ELR (cell line): ENCODE results near the gene ALOXE3.

Experiments used
- DNase-seq: peaks from one replicate; pipeline ENCODE4 v3.0.0-alpha.2; 2015; ENCODE audit warnings: low read depth

Gene ALOXE3

GRCh38 chr17:8142158-8142886 lies 24.0 kb upstream of the ALOXE3 start:
- no peak for DNase-seq

DNA sequence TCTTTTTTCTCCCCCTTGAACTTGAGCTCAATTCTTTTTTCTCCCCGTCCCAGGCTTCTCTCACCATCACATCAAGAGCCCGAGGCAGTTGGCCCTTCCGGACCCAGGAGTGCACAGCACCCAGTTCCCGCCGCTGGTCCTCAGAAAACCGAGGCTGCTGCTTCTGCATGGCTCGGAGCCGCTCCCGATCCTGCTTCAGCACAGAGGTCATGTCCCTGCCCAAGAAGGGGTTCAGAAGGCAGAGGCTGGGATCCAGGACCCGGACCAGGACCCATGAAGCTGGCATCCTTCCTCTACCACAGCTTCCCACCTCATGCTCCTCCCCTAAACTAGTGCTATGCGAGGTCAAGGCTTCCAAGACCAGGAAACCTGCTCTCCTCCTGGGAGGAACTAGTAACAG lies 23.4 kb upstream of the ALOXE3 start:
- DNase-seq, result no peak

- DNase-seq, result no peak
These were observed 22.7 kb upstream of the ALOXE3 start for GRCh38 chr17:8141045-8141444.

- no peak for DNase-seq
These were observed 22.0 kb upstream of the ALOXE3 start for GRCh38 chr17:8140065-8141029.

GRCh38 chr17:8138672-8139371 lies 20.5 kb upstream of the ALOXE3 start:
- DNase-seq, result peak; percentile 99

GRCh38 chr17:8138374-8138671 lies 20.0 kb upstream of the ALOXE3 start:
- DNase-seq, result no peak

DNA sequence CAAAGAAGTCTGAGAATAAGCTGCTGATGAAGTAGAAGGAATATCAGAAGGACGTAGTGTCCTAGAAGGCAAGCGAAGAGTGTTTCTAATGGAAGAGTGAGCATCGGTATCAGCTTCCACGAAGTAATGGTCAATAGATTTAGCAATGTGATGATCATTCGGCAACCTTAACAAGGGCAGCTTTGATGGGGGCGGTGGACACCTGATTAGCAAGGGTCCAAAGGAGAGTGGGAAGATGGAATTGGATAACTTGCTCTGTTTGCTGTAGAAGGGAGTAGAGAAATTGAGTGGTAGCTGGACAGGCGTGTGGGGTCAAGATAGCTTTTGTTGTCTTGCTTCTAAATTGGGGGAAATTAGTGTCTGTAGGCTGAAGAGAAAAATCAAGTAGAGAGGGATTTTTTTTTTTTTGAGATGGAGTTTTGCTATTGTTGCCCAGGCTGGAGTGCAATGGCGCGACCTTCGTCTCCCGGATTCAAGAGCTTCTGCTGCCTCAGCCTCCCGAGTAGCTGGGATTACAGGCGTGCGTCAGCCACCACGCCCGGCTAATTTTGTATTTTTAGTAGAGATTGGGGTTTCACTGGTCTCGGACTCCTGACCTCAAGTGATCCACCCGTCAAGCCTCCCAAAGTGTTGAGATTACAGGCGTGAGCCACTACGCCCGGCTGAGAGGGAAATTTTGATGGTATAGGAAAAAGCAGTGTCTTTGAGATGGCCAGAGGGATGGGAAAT lies 19.5 kb upstream of the ALOXE3 start:
- peak; percentile 20 for DNase-seq

DNA sequence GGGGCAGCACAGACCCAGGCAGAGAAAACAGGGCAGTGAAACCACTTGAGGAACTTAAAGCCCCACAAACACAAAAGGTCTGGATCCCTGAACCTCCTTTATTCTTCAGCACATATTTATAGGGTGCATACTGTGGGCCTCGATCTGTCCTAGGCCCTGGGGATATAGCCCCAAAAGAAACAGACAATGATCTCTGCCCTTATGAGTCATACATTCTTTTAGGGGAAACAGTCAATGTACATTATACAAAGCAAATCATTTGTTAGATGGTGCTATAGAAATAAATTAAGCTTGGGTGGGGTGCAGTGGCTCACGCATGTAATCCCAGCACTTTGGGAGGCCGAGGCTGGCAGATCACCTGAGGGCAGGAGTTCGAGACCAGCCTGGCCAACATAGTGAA lies 15.6 kb upstream of the ALOXE3 start:
- DNase-seq, result peak; percentile 67

- DNase-seq, result no peak
These were observed 15.1 kb upstream of the ALOXE3 start for GRCh38 chr17:8133399-8133798.

GRCh38 chr17:8131844-8132441 lies 13.6 kb upstream of the ALOXE3 start:
- peak; percentile 84 for DNase-seq

- DNase-seq, result no peak
These were observed 9.9 kb upstream of the ALOXE3 start for GRCh38 chr17:8128125-8128784.

DNA sequence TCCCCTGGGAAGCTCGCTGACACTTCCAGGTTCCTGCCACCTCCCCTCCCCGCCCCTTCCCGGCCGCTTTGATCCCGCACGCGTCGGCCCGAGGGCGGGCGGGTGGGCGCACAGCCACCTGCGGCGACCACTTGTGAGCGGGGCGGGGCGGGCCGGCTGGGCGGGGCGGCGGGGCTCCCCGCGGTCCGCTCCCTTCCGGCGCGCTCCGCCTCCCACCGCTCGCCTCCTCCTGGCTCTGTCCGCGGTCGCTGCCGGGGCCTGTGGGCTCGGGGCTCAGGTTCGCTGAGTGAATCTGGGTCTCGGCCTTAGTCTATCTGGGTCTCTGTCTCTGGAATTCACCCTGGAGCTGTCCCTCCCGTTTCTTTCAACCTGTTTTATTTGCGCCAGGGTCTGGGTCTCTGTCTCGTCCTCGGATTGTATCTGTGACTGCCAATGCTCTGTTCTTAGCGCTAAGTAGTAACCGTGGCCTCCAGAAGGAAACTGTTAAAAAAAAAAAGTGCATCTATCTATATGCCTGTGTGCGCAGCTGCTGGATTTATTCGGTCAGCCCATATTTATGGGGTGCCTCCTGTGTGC lies 8.3 kb upstream of the ALOXE3 start:
- DNase-seq, result peak; percentile 69

DNA sequence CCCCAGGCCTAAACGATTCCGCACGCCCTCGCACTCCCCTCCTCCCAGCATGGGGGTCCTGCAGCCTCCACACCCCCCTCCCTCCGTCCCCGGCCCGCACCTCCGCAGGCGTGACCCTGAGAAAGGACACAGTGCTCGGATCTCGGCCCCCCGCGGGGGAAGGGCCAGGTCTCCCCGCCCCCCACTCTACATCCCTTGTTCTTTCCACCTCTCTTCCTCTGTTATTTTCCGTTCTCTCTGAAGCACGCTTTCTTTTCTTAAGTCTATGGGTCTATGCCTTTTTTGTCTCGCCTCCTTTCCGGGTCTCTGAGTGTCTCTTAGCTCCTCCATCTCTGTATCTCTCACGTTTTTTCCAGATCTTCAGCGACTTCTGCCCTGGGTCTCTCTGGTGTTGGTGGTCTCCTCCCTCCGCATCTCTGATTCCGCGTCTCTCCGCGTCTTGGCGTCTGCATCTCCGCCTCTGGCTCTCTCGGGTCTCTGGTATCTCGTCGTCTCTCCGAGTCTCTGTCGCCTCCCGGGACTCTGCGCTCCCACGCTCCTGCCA lies 7.7 kb upstream of the ALOXE3 start:
- DNase-seq, result peak; percentile 54

GRCh38 chr17:8125154-8125946 lies 7.0 kb upstream of the ALOXE3 start:
- DNase-seq, result peak; percentile 79

DNA sequence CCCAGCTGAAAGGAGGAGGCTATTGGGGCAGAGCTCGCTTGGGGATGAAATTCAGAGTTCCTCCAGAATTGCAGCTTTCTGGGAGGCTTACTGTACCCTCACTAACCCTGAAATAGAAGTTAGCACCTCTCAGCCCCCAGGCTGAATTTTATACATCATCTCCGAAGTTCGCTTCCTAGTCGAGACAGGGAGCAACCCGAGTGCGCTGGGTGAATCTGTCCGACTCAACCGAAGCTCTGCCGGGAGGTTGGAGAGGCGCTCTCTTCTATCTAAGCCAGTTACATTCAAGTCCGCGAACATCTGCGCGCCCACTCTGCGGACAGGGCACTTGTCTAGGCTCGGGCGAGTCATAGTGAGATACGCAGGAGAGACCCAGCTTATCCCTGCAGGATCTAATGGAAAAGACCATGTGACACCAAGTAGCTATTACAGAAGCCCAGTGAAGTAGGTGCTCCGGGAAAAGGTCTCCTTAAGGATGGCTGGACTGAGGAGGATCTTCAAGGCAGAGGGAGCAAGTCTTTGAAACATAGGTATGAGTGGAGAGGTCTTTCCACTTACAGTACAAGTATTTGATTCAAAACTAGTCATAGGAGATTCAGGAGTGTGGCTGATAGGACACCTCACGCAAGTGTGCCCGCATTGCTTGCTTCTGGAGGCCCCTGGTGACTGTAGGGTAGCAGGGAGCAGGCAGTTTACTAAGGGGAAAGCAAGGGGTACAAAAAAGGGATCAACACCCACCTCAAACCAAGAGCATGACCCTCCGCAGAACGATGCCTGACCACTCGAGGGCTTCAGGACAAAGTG lies 6.2 kb upstream of the ALOXE3 start:
- DNase-seq, result peak; percentile 54

DNA sequence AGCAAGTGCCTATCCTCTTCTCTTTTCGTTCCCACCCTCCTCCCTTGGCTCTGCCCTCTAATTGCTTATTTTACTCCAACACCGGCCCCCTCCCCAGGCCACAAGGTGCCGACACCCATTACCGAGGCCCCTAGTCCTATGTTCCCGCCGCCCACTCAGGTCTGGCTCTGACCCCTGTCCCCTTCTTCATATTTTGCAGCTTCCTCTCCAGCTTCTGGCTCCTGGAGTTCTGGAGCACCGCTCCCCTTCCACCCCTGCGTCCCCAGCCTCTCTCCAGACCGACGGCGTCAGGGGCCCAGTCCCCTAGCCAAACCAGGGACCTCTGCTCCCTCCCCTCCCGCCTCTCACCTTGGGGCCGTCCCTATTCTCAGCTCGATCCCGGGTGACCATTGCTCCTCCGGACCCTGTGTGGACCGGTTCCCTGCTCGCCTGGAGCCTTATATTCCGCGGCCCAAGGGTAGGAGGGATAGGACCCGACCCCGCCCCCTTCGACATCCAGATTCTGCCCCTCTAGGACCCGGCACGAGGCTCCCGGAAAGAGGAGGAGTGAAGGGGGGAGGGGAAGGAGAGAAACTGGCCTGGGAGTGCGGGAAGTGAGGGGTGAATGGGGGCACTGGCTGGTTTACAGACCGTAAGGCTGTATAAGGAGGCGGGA lies 5.5 kb upstream of the ALOXE3 start, which contains the start of gene HES7:
HES7 (minus strand) TSS at position 412 of the 655 bp plus-strand sequence; CDS start at position 390, 22 bp downstream.
- DNase-seq, result peak; percentile 48

DNA sequence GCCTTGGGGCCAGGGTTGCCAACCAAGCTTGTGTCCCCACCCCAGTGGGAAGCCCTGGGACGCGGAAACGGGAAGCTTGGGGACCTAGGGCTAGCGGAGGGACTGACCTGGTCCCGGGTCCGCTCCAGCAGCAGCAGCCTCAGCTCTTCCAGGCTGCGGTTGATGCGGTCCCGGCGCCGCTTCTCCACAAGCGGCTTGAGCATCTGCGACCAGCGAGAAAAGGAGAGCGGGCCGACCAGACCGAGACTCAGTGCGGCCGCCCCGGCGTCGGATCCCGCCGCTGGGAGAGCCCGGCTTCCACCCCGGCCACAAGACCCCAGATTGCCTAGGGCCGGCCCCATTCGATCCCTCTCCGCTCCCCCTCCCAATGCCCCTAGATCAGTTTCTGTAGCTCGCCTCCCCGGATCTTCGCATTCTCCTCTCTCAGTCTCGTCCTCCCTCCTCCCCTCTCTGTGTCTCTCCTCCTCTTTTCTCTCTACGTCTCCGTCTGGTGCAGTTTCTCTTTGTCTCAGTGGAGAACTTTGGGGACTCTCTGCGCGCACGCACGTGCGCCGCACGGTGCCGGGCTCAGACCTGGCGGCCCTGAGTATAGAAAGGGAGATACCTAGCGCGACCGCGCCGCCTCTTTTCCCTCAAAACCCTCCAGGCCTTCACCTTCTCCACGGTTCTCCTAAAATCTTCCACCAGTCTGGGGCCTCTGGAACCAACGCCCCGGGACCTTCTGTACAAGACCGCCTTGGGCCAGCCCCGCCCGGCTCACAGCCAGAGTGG lies 4.8 kb upstream of the ALOXE3 start:
- DNase-seq, result peak; percentile 56
